ENCODE data around the gene PDCD2L. TPM values are rescaled to one million over a fixed set of nuclear protein-coding genes. Genes with fewer than 3 reads are reported as not detected.
"Not testable (repeated sequence)": the region's sequence is repeated elsewhere in the genome, so short reads cannot be mapped to it uniquely, and the experiment has no call there.

Gene PDCD2L
- total RNA-seq, 5 donors from 2014 or later (not counting 1 experiment from before 2014, with no cell fraction given): 9.4 to 14.8 (median 14.2) TPM

DNA sequence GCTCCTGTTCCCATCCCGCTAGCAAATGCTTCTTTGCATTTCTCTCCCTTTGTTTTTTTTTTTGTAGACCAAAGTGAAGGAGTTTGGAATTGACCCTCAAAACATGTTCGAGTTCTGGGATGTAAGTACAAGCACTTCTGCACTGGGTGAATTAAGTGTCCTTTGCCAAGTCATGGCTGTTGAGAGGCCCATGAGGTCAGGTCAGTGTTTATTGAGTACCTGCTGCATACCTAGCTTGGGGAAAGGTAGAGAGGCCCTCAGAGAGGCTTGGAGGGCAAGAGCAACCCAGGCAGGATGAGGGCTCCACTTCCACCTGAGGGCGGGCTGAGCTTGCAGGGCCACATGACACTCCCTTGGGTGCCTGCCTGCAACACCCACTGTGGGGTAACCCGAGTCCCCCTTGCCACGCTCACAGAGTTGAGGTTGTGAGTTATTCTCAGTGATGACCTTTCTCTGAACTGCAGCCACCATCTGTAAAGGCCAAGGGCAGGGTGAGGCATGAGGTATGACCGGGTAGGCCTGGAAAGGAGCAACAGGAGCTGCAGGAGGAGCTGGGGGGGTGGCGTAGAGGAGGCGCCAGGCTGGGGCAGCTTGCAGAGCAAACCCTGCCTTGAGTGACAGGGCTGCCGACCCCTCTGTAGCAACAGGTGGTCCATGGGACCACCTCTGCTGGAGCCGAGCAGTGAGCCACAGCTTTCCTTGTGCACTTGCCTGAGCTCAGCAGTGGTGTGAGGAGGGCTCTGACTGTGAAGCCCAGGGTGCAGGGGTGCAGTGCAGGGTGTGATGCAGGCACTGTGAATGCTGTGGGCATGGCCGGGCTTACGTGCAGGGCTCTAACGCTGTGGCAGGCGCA is 22.6 kb upstream of the PDCD2L start:
- no peaks in the 10 kb centered on the region for H3K9me3 Mint-ChIP-seq
- peaks cover 68% of the 10 kb centered on the region for H3K36me3 Mint-ChIP-seq
- Histone ChIP-seq H3K9me3 (no peaks in the 10 kb centered on the region), H3K27me3 (replicated peaks in 1 of 2; ENCODE audit: control insufficient read depth in 2 of 2, extremely low read depth in 1 of 2, insufficient read depth in 2 of 2, low read length in 1 of 2) (no peaks in the 10 kb centered on the region), H3K4me3 (ENCODE audit: control insufficient read depth in 1 of 2, extremely low read depth in 1 of 2, low read length in 1 of 2) (no peak overlapping the region), H3K4me1 (ENCODE audit: control insufficient read depth in 1 of 2, extremely low read depth in 1 of 2, insufficient read depth in 2 of 2, low read length in 2 of 2) (no peaks in the 10 kb centered on the region), H3K27ac (ENCODE audit: low read length) (no peak overlapping the region), H3K36me3 (ENCODE audit: control insufficient read depth in 2 of 2, extremely low read depth in 1 of 2, insufficient read depth in 1 of 2, low read length in 1 of 2) (peaks cover 13 to 83% of the 10 kb centered on the region in 2 donors)
- H3K27ac Mint-ChIP-seq: no peak overlapping the region
- H3K4me1 Mint-ChIP-seq: peaks cover 0 to 12% (median 4%) of the 10 kb centered on the region in 3 donors
- H3K27me3 Mint-ChIP-seq: no peaks in the 10 kb centered on the region
- CTCF ChIA-PET: no interaction called here
- DNase-seq (no peak), ATAC-seq (replicated peaks in 1 of 4) (no peak)
- POLR2A ChIA-PET: no interaction called here
- H3K4me3 Mint-ChIP-seq: no peak overlapping the region
- 95% methylated on average over 13 of the region's 14 CpGs for WGBS (ENCODE audit: insufficient coverage)

DNA sequence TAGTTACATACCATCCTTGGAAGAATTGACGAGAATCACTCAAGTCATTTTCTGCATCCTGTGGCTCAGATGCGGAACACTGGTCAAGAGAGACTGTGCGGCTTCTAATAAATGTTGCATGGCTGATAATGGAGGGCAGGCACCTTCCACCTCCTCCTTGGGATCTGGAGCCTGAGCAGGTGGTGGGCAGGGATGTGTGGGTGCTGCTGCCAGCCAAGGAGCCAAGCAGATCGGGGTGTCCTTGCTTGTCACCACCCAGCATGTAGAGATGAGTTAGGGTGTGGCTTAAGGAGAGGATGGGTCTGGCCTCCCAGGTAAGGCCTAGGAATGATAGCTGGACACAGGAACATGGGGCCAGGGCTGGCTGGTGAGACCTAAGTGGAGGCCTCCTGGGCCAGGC is 21.7 kb upstream of the PDCD2L start:
- WGBS (ENCODE audit: insufficient coverage): 80% methylated on average over 1 of the region's 4 CpGs
- Mint-ChIP-seq H3K27ac (no peak overlapping the region), H3K4me3 (no peak overlapping the region), H3K4me1 (peaks cover 0 to 12% (median 4%) of the 10 kb centered on the region in 3 donors), H3K9me3 (no peaks in the 10 kb centered on the region), H3K36me3 (peaks cover 66% of the 10 kb centered on the region), H3K27me3 (no peaks in the 10 kb centered on the region)
- ChIA-PET CTCF (no interaction called here), POLR2A (no interaction called here)
- H3K4me1 ChIP-seq (ENCODE audit: control insufficient read depth in 1 of 2, extremely low read depth in 1 of 2, insufficient read depth in 2 of 2, low read length in 2 of 2): no peaks in the 10 kb centered on the region
- H3K27ac ChIP-seq (ENCODE audit: low read length): no peak overlapping the region
- ATAC-seq (replicated peaks in 1 of 4) (no peak), DNase-seq (no peak)
- no peaks in the 10 kb centered on the region for H3K9me3 ChIP-seq
- no peaks in the 10 kb centered on the region for H3K27me3 ChIP-seq (replicated peaks in 1 of 2; ENCODE audit: control insufficient read depth in 2 of 2, extremely low read depth in 1 of 2, insufficient read depth in 2 of 2, low read length in 1 of 2)
- H3K36me3 ChIP-seq (ENCODE audit: control insufficient read depth in 2 of 2, extremely low read depth in 1 of 2, insufficient read depth in 1 of 2, low read length in 1 of 2): peaks cover 13 to 86% of the 10 kb centered on the region in 2 donors
- no peak overlapping the region for H3K4me3 ChIP-seq (ENCODE audit: control insufficient read depth in 1 of 2, extremely low read depth in 1 of 2, low read length in 1 of 2)

DNA sequence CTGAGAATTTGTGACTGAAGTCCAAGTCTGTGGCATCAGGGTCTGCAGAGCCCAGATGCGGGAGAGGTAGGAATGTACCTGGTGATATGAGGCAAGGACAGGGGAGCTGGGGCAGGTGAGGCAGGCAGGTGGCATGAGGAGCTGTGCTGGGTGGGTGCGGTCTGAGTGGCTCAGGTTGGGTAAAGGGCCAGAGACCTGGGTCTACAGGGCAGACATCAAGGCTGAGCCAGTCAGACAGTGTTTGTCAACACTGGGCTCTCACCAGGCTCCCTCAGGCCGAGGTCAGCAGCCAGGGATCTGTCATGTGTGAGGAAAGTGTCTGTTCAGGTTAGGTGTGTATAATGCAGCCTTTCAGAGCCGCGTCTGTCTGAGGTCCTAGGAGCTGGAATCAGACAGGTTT is 20.6 kb upstream of the PDCD2L start:
- peaks cover 60% of the 10 kb centered on the region for H3K36me3 Mint-ChIP-seq
- Histone ChIP-seq H3K4me1 (ENCODE audit: control insufficient read depth in 1 of 2, extremely low read depth in 1 of 2, insufficient read depth in 2 of 2, low read length in 2 of 2) (no peaks in the 10 kb centered on the region), H3K27me3 (replicated peaks in 1 of 2; ENCODE audit: control insufficient read depth in 2 of 2, extremely low read depth in 1 of 2, insufficient read depth in 2 of 2, low read length in 1 of 2) (no peaks in the 10 kb centered on the region), H3K27ac (ENCODE audit: low read length) (no peak overlapping the region), H3K36me3 (ENCODE audit: control insufficient read depth in 2 of 2, extremely low read depth in 1 of 2, insufficient read depth in 1 of 2, low read length in 1 of 2) (peaks cover 11 to 88% of the 10 kb centered on the region in 2 donors), H3K9me3 (no peaks in the 10 kb centered on the region), H3K4me3 (ENCODE audit: control insufficient read depth in 1 of 2, extremely low read depth in 1 of 2, low read length in 1 of 2) (no peak overlapping the region)
- no peaks in the 10 kb centered on the region for H3K27me3 Mint-ChIP-seq
- peak overlapping the region; percentile 27 to 48 for H3K27ac Mint-ChIP-seq
- ATAC-seq (replicated peaks in 1 of 4): no peak
- ChIA-PET POLR2A (no interaction called here), CTCF (no interaction called here)
- no peak for DNase-seq
- H3K4me1 Mint-ChIP-seq: peaks cover 0 to 12% (median 4%) of the 10 kb centered on the region in 3 donors
- no peak overlapping the region for H3K4me3 Mint-ChIP-seq
- H3K9me3 Mint-ChIP-seq: no peaks in the 10 kb centered on the region
- WGBS (ENCODE audit: insufficient coverage): 98% methylated on average over 5 of the region's 5 CpGs

DNA sequence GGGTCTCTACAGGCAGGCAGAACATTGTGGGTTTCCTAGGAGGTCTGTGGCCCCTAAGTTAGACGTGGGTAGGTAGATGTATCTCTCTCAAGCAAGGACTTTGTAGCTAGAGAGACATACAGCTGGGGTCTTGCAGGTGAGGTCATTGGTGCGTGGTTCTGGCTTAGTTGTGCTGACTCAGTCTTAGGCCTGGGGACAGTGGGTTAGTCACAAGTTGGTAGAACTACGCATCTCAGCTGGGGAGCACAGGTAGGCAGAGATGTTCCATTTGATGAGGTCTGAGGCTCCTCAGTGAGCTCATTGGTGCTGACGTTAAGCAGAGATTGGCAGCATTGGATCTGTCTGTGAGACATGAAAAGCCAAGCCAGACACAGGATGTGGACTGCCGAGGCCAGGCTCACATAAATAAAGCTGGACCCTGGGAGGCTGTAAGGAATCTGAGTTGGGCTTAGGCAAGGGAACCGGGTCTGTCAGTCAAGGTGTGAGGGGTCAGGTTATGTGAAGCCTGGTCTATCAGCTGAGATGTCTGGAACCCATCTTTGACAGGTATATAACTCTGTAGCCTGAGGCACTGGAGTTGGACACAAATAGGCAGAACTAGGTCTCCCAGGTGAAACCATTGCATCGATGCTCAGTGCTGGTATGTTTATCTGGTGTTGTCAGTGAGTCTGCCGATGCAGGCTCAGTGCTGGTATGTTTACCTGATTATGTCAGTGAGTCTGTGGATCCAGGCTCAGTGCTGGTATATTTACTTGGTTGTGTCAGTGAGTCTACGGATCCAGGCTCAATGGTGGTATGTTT is 17.4 kb upstream of the PDCD2L start:
- Histone ChIP-seq H3K36me3 (ENCODE audit: control insufficient read depth in 2 of 2, extremely low read depth in 1 of 2, insufficient read depth in 1 of 2, low read length in 1 of 2) (peaks cover 16 to 86% of the 10 kb centered on the region in 2 donors), H3K27ac (ENCODE audit: low read length) (no peak overlapping the region), H3K9me3 (peaks cover 4% of the 10 kb centered on the region), H3K27me3 (replicated peaks in 1 of 2; ENCODE audit: control insufficient read depth in 2 of 2, extremely low read depth in 1 of 2, insufficient read depth in 2 of 2, low read length in 1 of 2) (no peaks in the 10 kb centered on the region), H3K4me1 (ENCODE audit: control insufficient read depth in 1 of 2, extremely low read depth in 1 of 2, insufficient read depth in 2 of 2, low read length in 2 of 2) (no peaks in the 10 kb centered on the region), H3K4me3 (ENCODE audit: control insufficient read depth in 1 of 2, extremely low read depth in 1 of 2, low read length in 1 of 2) (no peak overlapping the region)
- Mint-ChIP-seq H3K27ac (peak overlapping the region in 1 of 2 donors; percentile 49), H3K9me3 (no peaks in the 10 kb centered on the region), H3K27me3 (no peaks in the 10 kb centered on the region), H3K4me3 (no peak overlapping the region), H3K4me1 (peaks cover 0 to 12% (median 4%) of the 10 kb centered on the region in 3 donors), H3K36me3 (peaks cover 47% of the 10 kb centered on the region)
- ATAC-seq (replicated peaks in 1 of 4) (no peak), DNase-seq (no peak)
- POLR2A ChIA-PET: no interaction called here
- WGBS (ENCODE audit: insufficient coverage): 94% methylated on average over 9 of the region's 9 CpGs
- CTCF ChIA-PET: interaction anchor here in 1 of 2 donors (0.6 kb wide), 1 partner anchor 18 kb away, joined by 3 read pairs; no protein-coding TSS in a partner anchor

DNA sequence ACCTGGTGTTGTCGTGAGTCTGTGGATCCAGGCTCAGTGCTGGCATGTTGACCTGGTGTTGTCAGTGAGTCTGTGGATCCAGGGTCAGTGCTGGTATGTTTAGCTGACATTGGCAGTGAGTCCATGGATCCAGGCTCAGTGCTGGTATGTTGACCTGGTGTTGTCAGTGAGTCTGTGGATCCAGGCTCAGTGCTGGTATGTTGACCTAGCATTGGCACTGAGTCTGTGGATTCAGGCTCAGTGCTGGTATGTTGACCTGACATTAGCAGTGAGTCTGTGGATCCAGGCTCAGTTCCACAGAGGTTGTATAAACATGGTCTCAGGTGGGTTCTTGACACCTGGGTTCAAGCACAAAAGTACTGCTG is 16.8 kb upstream of the PDCD2L start:
- Mint-ChIP-seq H3K27ac (no peak overlapping the region), H3K4me3 (no peak overlapping the region), H3K9me3 (no peaks in the 10 kb centered on the region), H3K4me1 (peaks cover 0 to 12% (median 4%) of the 10 kb centered on the region in 3 donors), H3K27me3 (no peaks in the 10 kb centered on the region), H3K36me3 (peaks cover 46% of the 10 kb centered on the region)
- DNase-seq (no peak), ATAC-seq (replicated peaks in 1 of 4) (no peak)
- H3K27ac ChIP-seq (ENCODE audit: low read length): no peak overlapping the region
- 100% methylated on average over 1 of the region's 1 CpG for WGBS (ENCODE audit: insufficient coverage)
- H3K36me3 ChIP-seq (ENCODE audit: control insufficient read depth in 2 of 2, extremely low read depth in 1 of 2, insufficient read depth in 1 of 2, low read length in 1 of 2): peaks cover 16 to 86% of the 10 kb centered on the region in 2 donors
- no peak overlapping the region for H3K4me3 ChIP-seq (ENCODE audit: control insufficient read depth in 1 of 2, extremely low read depth in 1 of 2, low read length in 1 of 2)
- no peaks in the 10 kb centered on the region for H3K4me1 ChIP-seq (ENCODE audit: control insufficient read depth in 1 of 2, extremely low read depth in 1 of 2, insufficient read depth in 2 of 2, low read length in 2 of 2)
- ChIA-PET POLR2A (no interaction called here), CTCF (no interaction called here)
- H3K9me3 ChIP-seq: peaks cover 4% of the 10 kb centered on the region
- H3K27me3 ChIP-seq (replicated peaks in 1 of 2; ENCODE audit: control insufficient read depth in 2 of 2, extremely low read depth in 1 of 2, insufficient read depth in 2 of 2, low read length in 1 of 2): no peaks in the 10 kb centered on the region

DNA sequence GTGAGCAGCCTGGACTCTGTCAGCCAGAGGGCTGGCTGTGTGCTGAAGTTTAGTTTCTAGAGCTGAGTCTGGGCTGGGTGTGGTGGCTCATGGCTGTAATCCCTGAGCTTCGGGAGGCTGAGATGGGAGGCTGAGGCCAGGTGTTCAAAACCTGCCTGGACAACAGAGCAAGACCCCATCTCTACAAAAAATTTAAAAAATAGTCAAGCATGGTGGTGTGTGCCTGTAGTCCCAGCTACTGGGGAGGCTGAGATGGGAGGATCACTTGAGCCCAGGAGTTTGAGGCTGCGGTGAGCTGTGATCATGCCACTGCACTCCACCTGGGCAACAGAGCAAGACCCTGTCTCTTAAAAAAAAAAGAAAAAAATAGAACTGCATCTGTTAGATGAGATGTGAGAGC is 15.5 kb upstream of the PDCD2L start:
- H3K4me1 ChIP-seq (ENCODE audit: control insufficient read depth in 1 of 2, extremely low read depth in 1 of 2, insufficient read depth in 2 of 2, low read length in 2 of 2); H3K27ac ChIP-seq (ENCODE audit: low read length); H3K4me3 ChIP-seq (ENCODE audit: control insufficient read depth in 1 of 2, extremely low read depth in 1 of 2, low read length in 1 of 2); H3K27me3 Mint-ChIP-seq; POLR2A ChIA-PET; H3K9me3 ChIP-seq; H3K27me3 ChIP-seq (replicated peaks in 1 of 2; ENCODE audit: control insufficient read depth in 2 of 2, extremely low read depth in 1 of 2, insufficient read depth in 2 of 2, low read length in 1 of 2); CTCF ChIA-PET; DNase-seq; H3K27ac Mint-ChIP-seq; ATAC-seq (replicated peaks in 1 of 4); H3K9me3 Mint-ChIP-seq; H3K4me3 Mint-ChIP-seq: not testable (repeated sequence)
- peaks cover 0 to 12% (median 4%) of the 10 kb centered on the region in 3 donors for H3K4me1 Mint-ChIP-seq
- H3K36me3 ChIP-seq (ENCODE audit: control insufficient read depth in 2 of 2, extremely low read depth in 1 of 2, insufficient read depth in 1 of 2, low read length in 1 of 2): peaks cover 25 to 81% of the 10 kb centered on the region in 2 donors
- WGBS (ENCODE audit: insufficient coverage): 100% methylated on average over 1 of the region's 2 CpGs
- H3K36me3 Mint-ChIP-seq: peaks cover 33% of the 10 kb centered on the region

All from T-cell (primary cell).